ENCODE results near the gene SLC17A8. TPM values are rescaled to one million over a fixed set of nuclear protein-coding genes. Genes with fewer than 3 reads are reported as not detected.

SLC17A8 gene
- polyA plus RNA-seq, 1 of the 3 experiments (the other 2 are of a cell fraction), result not detected

DNA sequence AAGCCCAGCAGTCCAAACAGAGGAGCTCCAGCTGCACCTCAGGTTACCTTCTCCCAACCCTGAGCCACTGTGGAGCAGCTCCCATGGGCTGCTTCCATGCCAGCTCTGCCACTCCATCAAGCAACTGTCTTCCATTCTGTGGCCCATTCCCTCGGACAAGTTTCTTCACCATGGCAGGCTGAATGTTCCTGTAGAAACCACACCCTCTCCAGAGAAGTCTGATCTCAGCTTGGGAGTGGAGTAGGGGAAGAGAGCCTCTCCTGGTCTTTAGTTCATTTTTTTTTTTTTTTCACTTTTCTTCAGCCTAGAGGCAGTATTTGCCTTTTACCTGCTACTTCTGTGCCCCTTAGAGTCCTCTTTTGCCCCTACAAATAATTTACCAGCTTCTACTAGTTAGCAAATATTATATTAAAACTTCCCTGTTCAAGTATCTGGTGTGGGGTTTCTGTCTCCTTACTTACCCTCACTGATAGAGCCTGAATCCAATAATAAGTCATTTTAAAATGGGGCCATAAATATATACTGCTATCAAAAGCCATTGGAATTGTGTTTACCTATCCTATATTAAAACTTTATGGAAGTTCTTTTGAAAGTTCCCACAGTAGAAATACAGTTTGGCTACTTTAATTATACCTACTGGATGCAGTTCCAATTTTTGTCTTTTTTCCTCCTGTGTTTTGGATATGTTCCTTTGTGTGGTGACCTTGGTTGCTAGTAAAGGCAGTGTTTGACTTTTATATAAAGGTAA, 11.7 kb upstream of the SLC17A8 start:
- H3K36me3 ChIP-seq (replicated peaks in 1 of 2; ENCODE audit: control insufficient read depth in 1 of 2, insufficient read depth in 2 of 2, low read length in 1 of 2), result peaks cover 8% of the 10 kb centered on the region in 2 experiments
- peaks cover 6% of the 10 kb centered on the region for H3F3A ChIP-seq (replicated peaks; ENCODE audit: insufficient read depth)
- H3K27ac ChIP-seq (ENCODE audit: low read depth in 2 of 2, low read length in 1 of 2), result no peak overlapping the region
- no peak for TF ChIP-seq GATA2 (CRISPR knock-in tag; IDR thresholded peaks at IDR 0.05)
- TF ChIP-seq, protein P1, sequence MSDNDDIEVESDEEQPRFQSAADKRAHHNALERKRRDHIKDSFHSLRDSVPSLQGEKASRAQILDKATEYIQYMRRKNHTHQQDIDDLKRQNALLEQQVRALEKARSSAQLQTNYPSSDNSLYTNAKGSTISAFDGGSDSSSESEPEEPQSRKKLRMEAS (IDR thresholded peaks at IDR 0.05; ENCODE audit: low read depth), result no peak
- no peak for TF ChIP-seq MXI1 (IDR thresholded peaks at IDR 0.05; ENCODE audit: low read depth, low read length)
- no peak for TF ChIP-seq PBX3 (IDR thresholded peaks at IDR 0.05)
- TF ChIP-seq TAF1 (IDR thresholded peaks at IDR 0.05; ENCODE audit: borderline replicate concordance, low read depth, low read length), result no peak
- no peak for TF ChIP-seq IRF3 (IDR thresholded peaks at IDR 0.05; ENCODE audit: low read depth, low read length)
- no peak for TF ChIP-seq FOXJ3 (CRISPR knock-in tag; IDR thresholded peaks at IDR 0.05)
- no peak for TF ChIP-seq YY1 (IDR thresholded peaks at IDR 0.05; ENCODE audit: low read depth)
- no peak for TF ChIP-seq RXRA (IDR thresholded peaks at IDR 0.05; ENCODE audit: borderline replicate concordance, low read depth)
- TF ChIP-seq, protein P2, sequence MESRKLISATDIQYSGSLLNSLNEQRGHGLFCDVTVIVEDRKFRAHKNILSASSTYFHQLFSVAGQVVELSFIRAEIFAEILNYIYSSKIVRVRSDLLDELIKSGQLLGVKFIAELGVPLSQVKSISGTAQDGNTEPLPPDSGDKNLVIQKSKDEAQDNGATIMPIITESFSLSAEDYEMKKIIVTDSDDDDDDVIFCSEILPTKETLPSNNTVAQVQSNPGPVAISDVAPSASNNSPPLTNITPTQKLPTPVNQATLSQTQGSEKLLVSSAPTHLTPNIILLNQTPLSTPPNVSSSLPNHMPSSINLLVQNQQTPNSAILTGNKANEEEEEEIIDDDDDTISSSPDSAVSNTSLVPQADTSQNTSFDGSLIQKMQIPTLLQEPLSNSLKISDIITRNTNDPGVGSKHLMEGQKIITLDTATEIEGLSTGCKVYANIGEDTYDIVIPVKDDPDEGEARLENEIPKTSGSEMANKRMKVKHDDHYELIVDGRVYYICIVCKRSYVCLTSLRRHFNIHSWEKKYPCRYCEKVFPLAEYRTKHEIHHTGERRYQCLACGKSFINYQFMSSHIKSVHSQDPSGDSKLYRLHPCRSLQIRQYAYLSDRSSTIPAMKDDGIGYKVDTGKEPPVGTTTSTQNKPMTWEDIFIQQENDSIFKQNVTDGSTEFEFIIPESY (IDR thresholded peaks at IDR 0.05; ENCODE audit: borderline replicate concordance, low read depth), result no peak
- TF ChIP-seq CHD2 (IDR thresholded peaks at IDR 0.05; ENCODE audit: low read length, partially characterized antibody), result no peak
- TF ChIP-seq EZH2phosphoT487 (IDR thresholded peaks at IDR 0.05; ENCODE audit: borderline replicate concordance, low read depth), result no peak
- TF ChIP-seq REST (IDR thresholded peaks at IDR 0.05; ENCODE audit: low read depth, low read length), result no peak
- no peak for TF ChIP-seq USF1 (IDR thresholded peaks at IDR 0.05; ENCODE audit: borderline replicate concordance, low read depth)
- no peak for TF ChIP-seq MEF2A (IDR thresholded peaks at IDR 0.05; ENCODE audit: borderline replicate concordance, low read depth)
- TF ChIP-seq TCF12 (IDR thresholded peaks at IDR 0.05), result no peak
- TF ChIP-seq FOXM1 (IDR thresholded peaks at IDR 0.05; ENCODE audit: low read depth), result no peak
- TF ChIP-seq ELF1 (IDR thresholded peaks at IDR 0.05), result no peak
- TF ChIP-seq, protein P3, sequence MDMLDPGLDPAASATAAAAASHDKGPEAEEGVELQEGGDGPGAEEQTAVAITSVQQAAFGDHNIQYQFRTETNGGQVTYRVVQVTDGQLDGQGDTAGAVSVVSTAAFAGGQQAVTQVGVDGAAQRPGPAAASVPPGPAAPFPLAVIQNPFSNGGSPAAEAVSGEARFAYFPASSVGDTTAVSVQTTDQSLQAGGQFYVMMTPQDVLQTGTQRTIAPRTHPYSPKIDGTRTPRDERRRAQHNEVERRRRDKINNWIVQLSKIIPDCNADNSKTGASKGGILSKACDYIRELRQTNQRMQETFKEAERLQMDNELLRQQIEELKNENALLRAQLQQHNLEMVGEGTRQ (IDR thresholded peaks at IDR 0.05; ENCODE audit: borderline replicate concordance, low read depth, low read length), result no peak
- no peak overlapping the region for H2AFZ ChIP-seq (ENCODE audit: low read depth)
- H3K9me3 ChIP-seq, result no peaks in the 10 kb centered on the region
- H3K4me1 ChIP-seq (ENCODE audit: control insufficient read depth in 1 of 2, insufficient read depth in 2 of 2, low read depth in 1 of 2, low read length in 1 of 2), result no peaks in the 10 kb centered on the region
- CTCF ChIA-PET, result interaction anchor here (0.7 to 2.0 kb wide), 3 partner anchors 20 to 397 kb away, joined by 3 to 5 read pairs (median 3); no protein-coding TSS in a partner anchor
- H3K4me2 ChIP-seq, result no peak overlapping the region
- WGBS (ENCODE audit: low lambda C conversion rate), result 45% methylated on average over 1 of the region's 1 CpG
- H3K4me3 ChIP-seq (ENCODE audit: low read depth in 2 of 2, low read length in 1 of 2), result no peak overlapping the region
- POLR2A ChIA-PET, result no interaction called here
- H3K9me2 ChIP-seq, result no peaks in the 10 kb centered on the region
- no peaks in the 10 kb centered on the region for H4K20me1 ChIP-seq (ENCODE audit: insufficient read depth)
- H3K79me2 ChIP-seq (ENCODE audit: insufficient read depth), result no peaks in the 10 kb centered on the region
- H3K27me3 ChIP-seq (ENCODE audit: insufficient read depth), result no peaks in the 10 kb centered on the region
- DNase-seq, result no peak
- H3K9ac ChIP-seq, result no peak overlapping the region
